A673 (cell line): ENCODE measurements around the gene PCBP3.
"Not testable (repeated sequence)": the region's sequence is repeated elsewhere in the genome, so short reads cannot be mapped to it uniquely, and the experiment has no call there.

Experiments
- CTCF ChIP-seq: fragments of 300-800, 200-600 bp; sonication (generic); conservative IDR thresholded peaks from 2 replicates; pipeline ENCODE4 v1.5.1; 2017; ENCODE audit warnings: low read depth, mild to moderate bottlenecking, antibody characterized with exemption, low read length, moderate library complexity, mixed read lengths
- EZH2 ChIP-seq: fragments of 200-600 bp; sonication (generic); IDR thresholded peaks from 2 replicates; pipeline ENCODE4 v1.6.1; 2017; ENCODE audit warnings: borderline replicate concordance, low read depth, mild to moderate bottlenecking, mixed read lengths, antibody characterized with exemption, low read length; ENCODE audit not compliant: poor library complexity, severe bottlenecking

DNA sequence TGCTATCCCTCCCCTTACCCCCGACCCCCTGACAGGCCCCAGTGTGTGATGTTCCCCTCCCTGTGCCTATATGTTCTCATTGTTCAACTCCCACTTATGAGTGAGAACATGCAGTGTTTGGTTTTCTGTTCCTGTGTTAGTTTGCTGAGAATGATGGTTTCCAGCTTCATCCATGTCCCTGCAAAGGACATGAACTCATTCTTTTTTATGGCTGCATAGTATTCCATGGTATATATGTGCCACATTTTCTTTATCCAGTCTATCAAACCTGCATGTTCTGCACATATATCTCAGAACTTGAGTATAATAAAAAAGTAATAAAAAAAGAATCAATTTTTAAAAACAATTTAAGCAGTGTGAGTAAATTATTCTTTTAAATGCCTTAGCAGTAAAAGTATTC is 76.7 kb downstream of the PCBP3 start:
- not testable (repeated sequence) for TF ChIP-seq CTCF, EZH2
